Stimulated activated naive CD8-positive, alpha-beta T cell treated with anti-CD3 and anti-CD28 coated beads, Interleukin-15, Interleukin-2, amounts not matched to agents 100 U/mL and 50 U/mL, for 24 hours (primary cell): Measurements from ENCODE around the gene POLR2J.
A peak's percentile ranks its signal among the peaks of the same experiment; 100 is the strongest.

ENCODE experiments used
- ATAC-seq: fragments of 150-1000 bp; cut with Tn5 transposase; one replicate; pipeline ENCODE4 v1.10.0; 2021
- DNase-seq: peaks from one replicate; pipeline ENCODE4 v3.0.0; 2021

Gene POLR2J

DNA sequence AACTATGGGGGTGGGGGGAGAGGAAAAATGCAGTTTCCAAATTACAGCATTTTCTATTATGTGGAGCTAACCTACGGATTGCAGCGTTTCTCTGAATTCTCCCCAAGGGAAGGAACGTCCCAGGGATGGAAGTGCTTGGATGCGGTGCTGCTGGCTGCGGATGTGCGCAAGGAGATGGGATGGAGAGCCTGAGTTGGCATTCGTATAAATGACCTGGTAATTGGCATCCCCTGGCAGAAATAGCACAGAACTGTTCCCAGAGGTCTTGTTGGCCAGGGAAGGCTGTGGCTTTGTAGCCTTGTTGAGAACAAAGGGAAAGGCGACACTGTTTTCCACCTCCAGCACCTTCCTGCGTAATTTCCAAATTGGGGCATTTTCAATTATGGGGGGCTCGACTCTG is 42.6 kb downstream of the POLR2J start:
- DNase-seq (no peak), ATAC-seq (no peak)

- ATAC-seq (no peak), DNase-seq (peak; percentile 30)
Observed at GRCh38 chr7:102434039-102434486, 44.7 kb downstream of the POLR2J start.

GRCh38 chr7:102433219-102434038 is 45.3 kb downstream of the POLR2J start, which contains the start of gene ORAI2:
TSS of gene ORAI2 (plus strand) at chr7:102433575. CDS start at chr7:102438957, 5,382 bp downstream.
- DNase-seq (peak; percentile 92), ATAC-seq (peak; percentile 71)

DNA sequence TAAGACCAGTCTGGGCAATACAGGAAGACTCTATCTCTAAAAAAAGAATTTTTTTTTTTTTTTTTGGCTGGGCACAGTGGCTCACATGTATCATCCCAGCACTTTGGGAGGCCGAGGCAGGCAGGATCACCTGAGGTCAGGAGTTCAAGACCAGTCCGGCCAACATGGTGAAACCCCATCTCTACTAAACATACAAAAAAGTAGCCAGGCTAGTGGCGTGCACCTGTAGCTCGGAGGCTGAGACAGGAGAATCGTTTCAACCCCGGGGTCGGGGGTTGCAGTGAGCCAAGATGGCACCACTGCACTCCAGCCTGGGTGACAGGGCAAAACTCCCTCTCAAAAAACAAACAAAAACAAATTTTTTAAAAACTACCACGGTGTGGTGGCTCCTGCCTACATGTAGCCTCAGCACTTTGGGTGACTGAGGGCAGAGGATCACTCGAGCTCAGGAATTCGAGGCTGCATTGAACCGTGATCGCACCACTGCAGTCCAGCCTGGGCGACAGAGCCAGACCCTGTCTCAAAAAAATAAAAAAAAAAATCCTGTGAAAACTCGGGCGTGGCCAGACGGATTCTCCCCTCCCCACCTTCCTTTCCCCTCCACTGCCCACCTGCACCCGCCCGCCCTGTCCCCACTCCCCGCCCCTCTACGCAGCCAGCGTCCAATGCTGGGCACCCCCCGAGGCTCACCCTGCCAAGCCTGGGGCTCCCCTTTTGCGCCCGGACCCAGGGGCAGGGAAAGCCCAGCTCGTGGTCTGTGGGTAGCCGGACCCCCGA is 46.1 kb downstream of the POLR2J start:
- ATAC-seq: peak; percentile 16

GRCh38 chr7:102431617-102432298 is 47.0 kb downstream of the POLR2J start:
- ATAC-seq: peak; percentile 50
- DNase-seq: peak; percentile 54

More for the DNA sequence above, 46.1 kb downstream of the POLR2J start:
- DNase-seq: no peak

DNA sequence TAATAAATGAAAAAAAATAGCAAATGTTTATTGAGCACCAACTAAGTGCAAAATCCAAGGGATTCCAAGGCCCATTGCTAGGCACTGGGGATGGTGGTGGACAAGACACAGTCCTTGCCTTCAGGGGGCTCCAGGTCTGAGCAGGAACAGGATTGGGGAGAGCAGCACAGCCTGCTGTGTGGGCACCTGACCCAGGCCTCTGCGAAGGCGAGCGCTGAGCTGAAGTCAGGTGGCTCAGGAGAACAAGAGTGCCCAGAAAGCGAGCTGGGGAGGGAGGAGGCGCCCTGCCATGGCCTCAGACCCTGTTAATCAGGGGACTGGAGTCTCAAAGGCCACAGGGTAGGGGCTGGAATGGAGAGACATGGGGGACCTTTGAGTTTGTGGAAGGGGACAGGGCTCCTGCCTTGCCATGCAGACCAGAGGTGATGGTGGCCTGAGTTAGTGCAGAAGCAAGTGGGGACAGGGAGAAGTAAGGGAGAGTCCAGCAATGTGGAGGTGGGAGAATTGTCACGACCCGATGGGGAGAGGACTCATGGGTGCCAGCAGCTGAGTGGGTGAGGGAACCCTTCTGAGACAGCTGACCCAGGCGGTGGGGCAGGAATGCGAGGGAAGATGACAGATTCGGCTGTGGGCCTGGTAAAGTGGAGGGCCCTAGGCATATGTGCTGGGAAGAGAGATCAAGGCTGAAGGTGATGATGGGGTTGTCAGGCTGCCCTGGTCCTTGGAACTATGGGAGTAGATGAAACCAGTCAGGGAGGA is 49.4 kb downstream of the POLR2J start:
- no peak for DNase-seq
- ATAC-seq: no peak

- ATAC-seq: no peak
- no peak for DNase-seq
Observed at GRCh38 chr7:102427019-102427405, 51.7 kb downstream of the POLR2J start.

DNA sequence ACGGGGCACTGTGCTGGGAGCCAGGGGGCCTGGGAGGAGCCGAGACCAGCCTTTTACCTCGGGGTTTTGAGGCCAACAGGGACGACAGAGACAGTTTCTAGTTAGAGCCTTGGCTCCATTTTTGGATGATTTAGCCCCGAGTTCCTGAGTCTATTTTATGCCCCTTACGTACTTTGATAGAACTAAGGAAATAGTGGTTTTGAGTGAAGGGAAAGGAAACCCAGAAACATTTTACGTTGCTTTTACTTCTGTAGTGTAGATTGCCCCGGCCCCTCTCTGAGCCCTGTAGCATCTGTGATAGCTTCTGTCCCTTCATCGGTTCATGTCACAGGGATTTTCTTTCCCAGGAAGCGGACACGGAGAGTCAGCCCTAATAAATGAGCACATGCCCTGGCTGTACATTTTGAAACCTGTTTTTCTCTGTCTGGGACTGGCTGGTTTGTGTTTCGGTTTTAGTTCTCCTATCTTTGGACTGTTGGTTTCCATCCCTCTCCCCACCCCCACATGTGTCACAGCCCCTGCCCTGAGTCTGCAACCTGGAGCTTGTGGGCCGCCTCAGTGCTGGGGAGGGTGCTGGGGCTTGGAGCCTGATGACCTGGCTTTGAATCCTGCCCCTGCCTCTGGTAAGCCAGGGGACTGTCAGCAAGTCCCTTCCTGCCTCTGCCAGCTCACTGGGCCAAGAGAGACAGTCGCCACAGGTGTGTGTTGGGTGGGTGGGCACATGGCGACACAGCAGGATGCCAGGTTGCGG is 52.3 kb downstream of the POLR2J start:
- DNase-seq (peak; percentile 82), ATAC-seq (peak; percentile 85)

GRCh38 chr7:102425639-102426267 is 53.0 kb downstream of the POLR2J start:
- DNase-seq (peak; percentile 87), ATAC-seq (peak; percentile 89)

- DNase-seq (no peak), ATAC-seq (no peak)
Observed at GRCh38 chr7:102424787-102425218, 53.9 kb downstream of the POLR2J start.

DNA sequence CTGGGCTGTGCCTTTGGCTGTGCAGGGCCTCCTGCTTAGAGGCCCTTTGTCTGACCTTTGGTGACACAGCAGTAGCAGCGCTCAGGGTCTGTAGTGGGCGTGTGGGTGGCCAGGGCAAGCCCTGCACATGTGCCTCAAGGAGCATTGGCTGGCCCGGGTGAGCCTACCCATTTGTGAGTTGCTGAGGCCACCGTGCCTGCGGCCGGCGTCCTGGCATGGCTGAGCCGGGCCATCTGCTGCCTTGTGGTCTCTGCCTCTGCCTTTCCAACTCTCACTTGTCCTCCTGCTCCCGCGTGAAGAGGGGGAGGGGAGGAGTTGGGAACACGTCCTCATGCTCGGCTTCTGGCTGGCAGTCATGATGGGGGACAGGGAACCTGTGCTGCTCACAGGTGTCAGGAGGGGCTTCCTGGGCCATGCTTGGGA is 54.6 kb downstream of the POLR2J start:
- no peak for ATAC-seq
- no peak for DNase-seq
